BE2C (cell line): ENCODE measurements around the gene NXPH2.

ENCODE experiments used
- DNase-seq: peaks from one replicate; pipeline ENCODE4 v3.0.0-alpha.2; 2020
- H3K27me3 ChIP-seq: fragments of 250-450 bp; sonication (Bioruptor Pico); 2 replicates; pipeline ENCODE4 v1.5.1; 2020; ENCODE audit warnings: mild to moderate bottlenecking
- H3K36me3 ChIP-seq: fragments of 250-450 bp; sonication (Bioruptor Pico); 2 replicates; pipeline ENCODE4 v1.5.1; 2020; ENCODE audit warnings: mild to moderate bottlenecking
- H3K4me1 ChIP-seq: fragments of 250-450 bp; sonication (Bioruptor Pico); 2 replicates; pipeline ENCODE4 v1.5.1; 2020
- H3K4me3 ChIP-seq: 2 replicates; pipeline ENCODE4 v1.5.1; 2011; ENCODE audit warnings: low read depth, low read length
- H3K9me3 ChIP-seq: fragments of 250-450 bp; sonication (Bioruptor Pico); 2 replicates; pipeline ENCODE4 v1.5.1; 2020
- CTCF ChIP-seq: IDR thresholded peaks from 2 replicates; pipeline ENCODE4 v1.5.1; 2012; ENCODE audit warnings: mild to moderate bottlenecking, low read depth, low read length

The NXPH2 gene

GRCh38 chr2:138711812-138712211 is 68.4 kb downstream of the NXPH2 start:
- TF ChIP-seq CTCF: no peak
- H3K9me3 ChIP-seq: no peaks in the 10 kb centered on the region
- no peaks in the 10 kb centered on the region for H3K36me3 ChIP-seq
- no peak overlapping the region for H3K4me3 ChIP-seq
- H3K4me1 ChIP-seq: no peaks in the 10 kb centered on the region
- no peak for DNase-seq
- H3K27me3 ChIP-seq: no peaks in the 10 kb centered on the region

GRCh38 chr2:138708682-138709241 is 71.4 kb downstream of the NXPH2 start:
- Histone ChIP-seq H3K9me3 (no peaks in the 10 kb centered on the region), H3K27me3 (no peaks in the 10 kb centered on the region), H3K4me1 (no peaks in the 10 kb centered on the region), H3K4me3 (no peak overlapping the region), H3K36me3 (no peaks in the 10 kb centered on the region)
- no peak for DNase-seq
- TF ChIP-seq CTCF: no peak

GRCh38 chr2:138707392-138708074 is 72.7 kb downstream of the NXPH2 start:
- Histone ChIP-seq H3K4me3 (no peak overlapping the region), H3K27me3 (no peaks in the 10 kb centered on the region), H3K9me3 (no peaks in the 10 kb centered on the region), H3K36me3 (no peaks in the 10 kb centered on the region), H3K4me1 (no peaks in the 10 kb centered on the region)
- no peak for DNase-seq
- no peak for TF ChIP-seq CTCF

GRCh38 chr2:138703242-138703641 is 76.9 kb downstream of the NXPH2 start:
- Histone ChIP-seq H3K9me3 (no peaks in the 10 kb centered on the region), H3K36me3 (no peaks in the 10 kb centered on the region), H3K4me1 (no peaks in the 10 kb centered on the region), H3K4me3 (no peak overlapping the region), H3K27me3 (no peaks in the 10 kb centered on the region)
- no peak for TF ChIP-seq CTCF
- no peak for DNase-seq

GRCh38 chr2:138700716-138701115 is 79.5 kb downstream of the NXPH2 start:
- DNase-seq: no peak
- no peaks in the 10 kb centered on the region for H3K36me3 ChIP-seq
- no peaks in the 10 kb centered on the region for H3K4me1 ChIP-seq
- H3K4me3 ChIP-seq: no peak overlapping the region
- no peak for TF ChIP-seq CTCF
- H3K27me3 ChIP-seq: no peaks in the 10 kb centered on the region
- H3K9me3 ChIP-seq: no peaks in the 10 kb centered on the region

GRCh38 chr2:138699421-138699820 is 80.8 kb downstream of the NXPH2 start:
- no peak for DNase-seq
- no peak for TF ChIP-seq CTCF
- no peaks in the 10 kb centered on the region for H3K36me3 ChIP-seq
- H3K9me3 ChIP-seq: no peaks in the 10 kb centered on the region
- H3K4me1 ChIP-seq: no peaks in the 10 kb centered on the region
- H3K27me3 ChIP-seq: no peaks in the 10 kb centered on the region
- no peak overlapping the region for H3K4me3 ChIP-seq
